Measurements from ENCODE around the gene ZNF92. TPM values are rescaled to one million over a fixed set of nuclear protein-coding genes. Genes with fewer than 3 reads are reported as not detected.
"Not testable (repeated sequence)": the region's sequence is repeated elsewhere in the genome, so short reads cannot be mapped to it uniquely, and the experiment has no call there.

ZNF92 gene
- total and polyA plus RNA-seq, 2 donors from 2014 or later = 2.4 to 9.5 TPM

GRCh38 chr7:65339257-65339656 lies 34.4 kb upstream of the ZNF92 start:
- no peaks in the 10 kb centered on the region for H3K27me3 ChIP-seq (ENCODE audit: control insufficient read depth, insufficient read depth, low read length)
- TF ChIP-seq CTCF (IDR thresholded peaks at IDR 0.05; ENCODE audit: borderline replicate concordance, extremely low read depth, insufficient read depth) = no peak
- no peak overlapping the region for H3K27ac ChIP-seq (ENCODE audit: low read depth in 2 of 2, low read length in 2 of 2)
- no peaks in the 10 kb centered on the region for H3K4me1 ChIP-seq (ENCODE audit: control insufficient read depth in 2 of 3, insufficient read depth in 2 of 3, low read depth in 1 of 3, low read length in 3 of 3)
- DNase-seq = no peak
- no peaks in the 10 kb centered on the region for H3K36me3 ChIP-seq (ENCODE audit: control insufficient read depth in 2 of 3, insufficient read depth in 3 of 3, low read length in 3 of 3)
- intact Hi-C loops (cut with DNase I) = no loop called here
- H3K9me3 ChIP-seq (ENCODE audit: control insufficient read depth in 2 of 3, insufficient read depth in 1 of 3, low read length in 3 of 3) = no peaks in the 10 kb centered on the region
- no peak for FAIRE-seq
- H3K9ac ChIP-seq (ENCODE audit: low read length in 3 of 3) = no peak overlapping the region
- H3K4me3 ChIP-seq (ENCODE audit: low read length in 3 of 3) = no peak overlapping the region

GRCh38 chr7:65342723-65343629 lies 30.7 kb upstream of the ZNF92 start:
- no peak overlapping the region for H3K4me3 ChIP-seq (ENCODE audit: low read length in 3 of 3)
- no peak overlapping the region for H3K27ac ChIP-seq (ENCODE audit: low read depth in 2 of 2, low read length in 2 of 2)
- FAIRE-seq = no peak
- TF ChIP-seq CTCF (IDR thresholded peaks at IDR 0.05; ENCODE audit: borderline replicate concordance, extremely low read depth, insufficient read depth) = no peak
- no peak for DNase-seq
- intact Hi-C loops (cut with DNase I) = no loop called here
- H3K36me3 ChIP-seq (ENCODE audit: control insufficient read depth in 2 of 3, insufficient read depth in 3 of 3, low read length in 3 of 3) = no peaks in the 10 kb centered on the region
- H3K9me3 ChIP-seq (ENCODE audit: control insufficient read depth in 2 of 3, insufficient read depth in 1 of 3, low read length in 3 of 3) = no peaks in the 10 kb centered on the region
- H3K9ac ChIP-seq (ENCODE audit: low read length in 3 of 3) = no peak overlapping the region
- H3K27me3 ChIP-seq (ENCODE audit: control insufficient read depth, insufficient read depth, low read length) = no peaks in the 10 kb centered on the region
- no peaks in the 10 kb centered on the region for H3K4me1 ChIP-seq (ENCODE audit: control insufficient read depth in 2 of 3, insufficient read depth in 2 of 3, low read depth in 1 of 3, low read length in 3 of 3)

GRCh38 chr7:65344541-65344940 lies 29.1 kb upstream of the ZNF92 start:
- DNase-seq; H3K4me1 ChIP-seq (ENCODE audit: control insufficient read depth in 2 of 3, insufficient read depth in 2 of 3, low read depth in 1 of 3, low read length in 3 of 3); H3K4me3 ChIP-seq (ENCODE audit: low read length in 3 of 3); FAIRE-seq; H3K9me3 ChIP-seq (ENCODE audit: control insufficient read depth in 2 of 3, insufficient read depth in 1 of 3, low read length in 3 of 3); H3K9ac ChIP-seq (ENCODE audit: low read length in 3 of 3); intact Hi-C loops (cut with DNase I); H3K27ac ChIP-seq (ENCODE audit: low read depth in 2 of 2, low read length in 2 of 2); H3K27me3 ChIP-seq (ENCODE audit: control insufficient read depth, insufficient read depth, low read length); H3K36me3 ChIP-seq (ENCODE audit: control insufficient read depth in 2 of 3, insufficient read depth in 3 of 3, low read length in 3 of 3): not testable (repeated sequence)

- FAIRE-seq (no peak), DNase-seq (no peak)
- no peak overlapping the region for H3K27ac ChIP-seq (ENCODE audit: low read depth in 2 of 2, low read length in 2 of 2)
- no peaks in the 10 kb centered on the region for H3K27me3 ChIP-seq (ENCODE audit: control insufficient read depth, insufficient read depth, low read length)
- H3K9ac ChIP-seq (ENCODE audit: low read length in 3 of 3) = no peak overlapping the region
- H3K36me3 ChIP-seq (ENCODE audit: control insufficient read depth in 2 of 3, insufficient read depth in 3 of 3, low read length in 3 of 3) = no peaks in the 10 kb centered on the region
- H3K4me1 ChIP-seq (ENCODE audit: control insufficient read depth in 2 of 3, insufficient read depth in 2 of 3, low read depth in 1 of 3, low read length in 3 of 3) = no peaks in the 10 kb centered on the region
- no peaks in the 10 kb centered on the region for H3K9me3 ChIP-seq (ENCODE audit: control insufficient read depth in 2 of 3, insufficient read depth in 1 of 3, low read length in 3 of 3)
- TF ChIP-seq CTCF (IDR thresholded peaks at IDR 0.05; ENCODE audit: borderline replicate concordance, extremely low read depth, insufficient read depth) = no peak
- intact Hi-C loops (cut with DNase I) = no loop called here
- H3K4me3 ChIP-seq (ENCODE audit: low read length in 3 of 3) = no peak overlapping the region
Observed at GRCh38 chr7:65354263-65354662, 19.4 kb upstream of the ZNF92 start.
